Measurements from ENCODE around the gene TSNAXIP1.

Gene TSNAXIP1

DNA sequence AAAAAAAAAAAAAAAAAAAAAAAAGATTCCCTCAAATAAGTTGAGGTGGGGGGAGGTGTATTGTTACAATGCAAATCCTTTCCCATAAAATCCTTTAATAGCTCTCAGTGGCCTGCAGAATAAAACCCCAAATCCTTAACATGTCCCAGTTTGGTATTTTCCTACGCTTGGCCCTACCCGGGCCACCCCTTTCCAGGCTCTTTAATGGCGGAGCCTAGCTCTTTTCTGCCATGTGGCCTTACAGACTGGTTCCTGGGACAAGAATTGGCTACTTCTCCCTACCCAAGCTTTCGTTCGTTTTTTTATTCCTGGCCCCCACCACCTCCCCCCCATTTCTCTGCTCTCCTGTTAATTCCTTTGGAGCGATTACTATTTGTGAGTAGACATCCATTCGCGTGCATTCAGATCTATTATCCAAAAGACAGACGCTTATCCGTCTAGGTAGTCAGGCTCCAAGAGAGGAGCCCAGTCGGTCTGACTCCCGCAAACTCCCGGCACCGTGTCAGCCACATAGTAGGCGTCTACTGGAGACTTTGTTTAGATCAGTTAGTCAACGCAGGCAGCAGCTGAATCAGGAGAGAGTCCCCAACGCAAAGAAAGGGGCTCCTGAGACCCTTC, 34.6 kb downstream of the TSNAXIP1 start:
- no peak for DNase-seq

DNA sequence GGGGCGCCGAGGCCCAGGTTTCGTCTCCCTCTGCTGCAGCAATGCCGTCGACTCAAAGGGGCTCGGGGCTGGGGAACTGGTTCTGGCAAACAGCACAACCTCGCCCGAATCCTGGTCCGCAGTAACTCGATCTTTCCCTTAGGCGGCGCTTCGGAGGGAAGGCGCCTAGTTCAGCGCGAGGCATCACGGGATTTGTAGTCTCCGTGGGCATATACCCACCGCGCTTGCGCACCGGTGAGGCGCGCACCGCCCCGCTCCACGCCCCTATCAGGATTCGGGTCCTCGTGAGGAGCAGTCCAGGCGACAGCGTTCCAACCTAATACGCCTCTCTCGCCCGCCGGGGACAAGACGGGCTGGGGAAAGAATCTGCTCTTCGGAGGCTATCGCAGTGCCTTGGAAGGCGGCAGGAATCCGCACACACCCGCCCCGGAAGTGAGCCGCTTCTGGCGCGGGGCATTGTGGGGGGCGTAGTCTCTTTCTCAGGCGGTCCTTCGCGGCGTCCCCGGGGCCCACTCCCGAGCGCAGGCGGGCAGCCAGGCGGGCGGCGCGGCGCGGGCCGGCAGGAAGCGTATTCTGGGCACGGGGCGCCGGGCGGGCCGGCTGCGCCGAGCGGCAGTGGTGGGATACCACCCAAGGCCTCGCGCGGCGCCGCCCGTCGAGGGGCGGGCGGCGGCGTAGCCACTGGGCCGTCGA, 35.3 kb downstream of the TSNAXIP1 start, which contains the start of gene THAP11:
Gene THAP11 (plus strand): TSS at position 505 of the 693 bp plus-strand sequence. CDS start 235 bp downstream, outside the sequence.
- DNase-seq: peak; percentile 96

DNA sequence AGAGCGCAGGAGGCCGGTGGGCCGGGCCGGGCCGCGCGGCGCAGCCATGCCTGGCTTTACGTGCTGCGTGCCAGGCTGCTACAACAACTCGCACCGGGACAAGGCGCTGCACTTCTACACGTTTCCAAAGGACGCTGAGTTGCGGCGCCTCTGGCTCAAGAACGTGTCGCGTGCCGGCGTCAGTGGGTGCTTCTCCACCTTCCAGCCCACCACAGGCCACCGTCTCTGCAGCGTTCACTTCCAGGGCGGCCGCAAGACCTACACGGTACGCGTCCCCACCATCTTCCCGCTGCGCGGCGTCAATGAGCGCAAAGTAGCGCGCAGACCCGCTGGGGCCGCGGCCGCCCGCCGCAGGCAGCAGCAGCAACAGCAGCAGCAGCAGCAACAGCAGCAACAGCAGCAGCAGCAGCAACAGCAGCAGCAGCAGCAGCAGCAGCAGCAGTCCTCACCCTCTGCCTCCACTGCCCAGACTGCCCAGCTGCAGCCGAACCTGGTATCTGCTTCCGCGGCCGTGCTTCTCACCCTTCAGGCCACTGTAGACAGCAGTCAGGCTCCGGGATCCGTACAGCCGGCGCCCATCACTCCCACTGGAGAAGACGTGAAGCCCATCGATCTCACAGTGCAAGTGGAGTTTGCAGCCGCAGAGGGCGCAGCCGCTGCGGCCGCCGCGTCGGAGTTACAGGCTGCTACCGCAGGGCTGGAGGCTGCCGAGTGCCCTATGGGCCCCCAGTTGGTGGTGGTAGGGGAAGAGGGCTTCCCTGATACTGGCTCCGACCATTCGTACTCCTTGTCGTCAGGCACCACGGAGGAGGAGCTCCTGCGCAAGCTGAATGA, 36.0 kb downstream of the TSNAXIP1 start:
- peak; percentile 72 for DNase-seq

DNA sequence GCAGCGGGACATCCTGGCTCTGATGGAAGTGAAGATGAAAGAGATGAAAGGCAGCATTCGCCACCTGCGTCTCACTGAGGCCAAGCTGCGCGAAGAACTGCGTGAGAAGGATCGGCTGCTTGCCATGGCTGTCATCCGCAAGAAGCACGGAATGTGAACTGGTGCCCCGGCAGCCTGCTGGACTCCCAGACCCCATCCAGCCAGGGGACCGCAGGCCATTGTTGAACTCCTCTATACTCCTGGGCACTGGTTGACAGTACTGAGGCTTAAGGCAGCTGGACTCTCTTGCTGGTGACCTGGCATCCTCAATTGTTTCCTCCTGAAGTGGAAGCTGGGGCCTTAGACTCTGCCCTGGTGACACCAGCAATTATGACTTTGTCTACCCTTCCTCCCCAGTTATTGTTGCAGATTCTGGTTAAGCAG, 36.7 kb downstream of the TSNAXIP1 start:
- DNase-seq: no peak

GRCh38 chr16:67844497-67844896, 37.8 kb downstream of the TSNAXIP1 start:
- no peak for DNase-seq

DNA sequence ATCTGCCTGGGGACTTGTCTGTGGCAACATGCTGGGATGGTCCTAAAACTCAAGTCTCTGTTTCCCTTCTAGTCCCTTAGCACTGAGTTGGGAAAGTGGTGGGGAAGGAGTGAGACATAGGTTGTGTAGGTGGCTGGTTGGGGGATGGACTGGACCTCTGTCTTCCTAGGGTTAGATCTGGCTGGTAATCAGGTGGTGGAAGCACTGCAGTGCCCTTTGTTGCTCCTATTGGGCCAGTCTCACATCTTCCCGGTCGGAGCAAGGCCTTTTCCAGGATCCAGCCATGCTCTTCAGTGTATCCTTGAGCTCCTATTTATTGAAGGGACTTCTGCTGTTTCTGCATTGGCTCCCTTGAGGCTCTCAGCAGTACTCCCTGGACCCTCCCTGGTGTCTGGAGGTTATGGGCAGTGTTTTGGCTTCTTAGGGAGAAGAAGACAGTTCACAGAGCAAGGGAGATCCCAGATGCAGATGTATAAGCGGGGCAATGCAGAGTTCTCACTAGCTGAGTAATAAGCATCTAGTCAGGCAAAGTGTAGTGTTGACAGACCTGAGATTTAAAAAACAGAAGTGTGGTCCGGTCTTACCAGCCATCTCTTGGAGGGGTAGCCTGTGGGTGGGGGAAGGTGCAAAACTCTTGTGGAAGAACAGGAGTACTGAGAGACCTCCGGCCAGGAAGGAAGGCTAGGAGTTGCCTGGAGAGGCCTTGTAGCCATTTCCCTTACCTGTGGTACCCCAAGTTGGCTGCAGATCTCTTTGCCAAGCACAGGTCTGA, 38.8 kb downstream of the TSNAXIP1 start:
- DNase-seq: no peak

DNA sequence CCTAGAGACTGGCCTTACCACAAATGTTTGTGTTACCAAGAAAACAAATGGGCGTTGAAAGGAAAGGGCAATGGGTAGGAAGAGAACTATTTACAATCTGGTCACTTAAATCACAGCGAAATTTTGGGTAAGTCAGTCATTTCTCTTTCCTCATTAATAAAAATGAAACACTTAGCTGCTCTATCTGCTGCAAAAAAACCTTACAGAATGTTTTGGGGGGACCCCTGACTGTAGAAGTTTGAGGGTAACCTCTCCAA, 39.3 kb downstream of the TSNAXIP1 start:
- DNase-seq: no peak

GRCh38 chr16:67846320-67847063, 39.8 kb downstream of the TSNAXIP1 start, which contains the start of gene NUTF2:
Gene NUTF2 (plus strand): TSS chr16:67846933. CDS start chr16:67865131, 18,198 bp downstream.
- DNase-seq: peak; percentile 96

- DNase-seq: no peak
These were observed 40.6 kb downstream of the TSNAXIP1 start, which contains the start of gene CENPT for GRCh38 chr16:67847064-67847861. Gene CENPT (minus strand): TSS chr16:67847693. CDS start chr16:67833859, 13,834 bp downstream.

DNA sequence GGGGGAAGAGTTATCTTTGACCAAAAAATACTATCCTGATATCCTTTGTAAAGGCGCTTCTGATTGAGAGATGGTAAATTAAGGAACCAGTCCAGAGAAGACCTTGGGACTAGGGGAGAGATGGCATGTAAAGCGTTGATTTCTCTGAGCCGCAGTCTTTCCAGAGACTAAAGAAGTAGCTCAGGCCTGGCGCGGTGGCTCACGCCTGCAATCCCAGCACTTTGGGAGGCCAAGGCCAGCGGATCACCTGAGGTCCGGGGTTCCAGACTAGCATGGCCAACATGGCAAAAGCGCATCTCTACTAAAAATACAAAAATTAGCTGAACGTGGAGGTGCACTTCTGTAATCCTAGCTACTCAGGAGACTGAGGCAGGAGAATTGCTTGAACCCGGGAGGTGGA, 41.4 kb downstream of the TSNAXIP1 start:
- no peak for DNase-seq

DNA sequence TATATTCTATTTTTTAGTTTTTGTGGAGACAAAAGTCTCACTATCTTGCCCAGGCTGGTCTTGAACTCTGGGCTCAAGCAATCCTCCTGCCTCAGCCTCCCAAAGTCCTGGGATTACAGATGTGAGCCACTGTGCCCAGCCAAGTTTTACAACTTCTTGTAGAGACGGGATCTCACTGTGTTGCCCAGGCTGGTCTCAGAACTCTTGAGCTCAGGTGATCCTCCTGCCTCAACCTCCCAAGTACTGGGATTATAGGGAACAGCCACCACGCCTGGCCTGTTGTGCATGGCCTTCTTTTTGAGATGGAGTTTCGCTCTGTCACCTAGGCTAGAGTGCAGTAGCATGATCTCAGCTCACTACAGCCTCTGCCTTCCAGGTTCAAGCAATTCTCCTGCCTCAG, 47.0 kb downstream of the TSNAXIP1 start:
- DNase-seq: no peak

DNA sequence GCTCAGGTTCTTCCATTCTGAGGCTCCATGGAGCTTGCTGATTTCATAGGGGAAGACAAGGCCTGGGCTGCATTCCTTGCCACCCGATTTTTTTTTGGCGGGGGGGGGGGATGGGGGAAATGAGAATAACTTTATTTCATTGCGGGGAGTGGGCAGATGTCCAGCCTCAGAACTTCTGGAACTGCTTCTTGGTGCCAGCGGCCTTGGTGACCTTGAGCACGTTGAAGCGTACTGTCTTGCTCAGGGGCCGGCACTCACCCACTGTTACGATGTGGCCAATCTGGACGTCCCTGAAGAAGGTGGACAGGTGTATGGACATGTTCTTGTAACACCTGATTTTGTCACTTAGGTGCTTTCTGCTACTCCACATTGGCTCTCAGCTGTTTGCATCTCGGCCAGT, 49.1 kb downstream of the TSNAXIP1 start:
- DNase-seq: no peak

GRCh38 chr16:67856927-67857546, 50.3 kb downstream of the TSNAXIP1 start:
- DNase-seq: no peak

DNA sequence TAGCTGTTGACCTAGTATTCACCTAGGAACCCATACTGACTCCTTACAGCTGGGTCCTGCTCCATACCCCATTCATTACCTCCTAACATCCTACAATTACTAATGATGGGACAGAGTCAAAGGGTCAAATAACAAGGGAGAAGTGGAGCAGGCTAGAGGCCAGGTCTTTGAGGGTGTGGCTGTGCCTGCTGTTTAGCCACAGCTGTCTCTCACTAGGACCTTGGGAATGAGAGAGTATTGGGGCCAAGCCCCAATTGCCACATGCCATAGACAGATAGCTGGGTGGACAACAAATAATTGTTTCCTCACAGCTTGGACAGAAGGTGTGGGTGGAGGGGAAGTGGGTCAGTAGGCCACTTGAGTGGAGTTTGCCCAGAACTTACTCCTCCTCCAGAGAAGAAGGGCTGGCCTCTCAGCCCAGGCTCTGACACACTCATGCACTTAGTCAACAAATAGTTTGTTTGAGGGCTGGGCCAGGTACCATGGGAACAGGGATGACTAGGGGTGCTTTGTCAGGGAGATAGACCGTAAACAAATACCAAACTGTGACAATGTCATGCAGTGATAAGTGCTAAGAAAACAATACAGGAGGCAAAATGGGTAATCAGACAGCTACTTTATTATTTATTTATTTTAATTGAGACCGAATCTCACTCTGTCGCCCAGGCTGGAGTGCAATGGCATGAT, 51.0 kb downstream of the TSNAXIP1 start:
- DNase-seq: peak; percentile 41

DNA sequence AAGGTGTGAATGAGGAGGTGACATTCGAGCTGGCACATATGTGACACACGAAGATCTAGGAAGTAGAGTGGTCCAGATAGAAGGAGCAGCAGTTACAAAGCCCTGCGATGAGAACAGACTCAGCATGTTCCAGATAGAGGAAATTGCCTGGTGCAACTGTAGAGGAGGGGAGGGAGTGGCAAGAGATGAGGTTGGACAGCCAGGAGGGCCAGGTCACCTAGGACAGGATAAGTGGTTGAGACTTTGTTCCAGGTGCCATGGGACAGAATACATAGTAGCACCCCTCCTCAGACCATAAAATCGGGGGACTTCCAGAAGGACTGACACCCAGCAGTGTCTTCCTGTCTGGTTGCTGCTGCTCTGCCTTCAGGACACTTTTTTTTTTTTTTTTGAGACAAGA, 51.8 kb downstream of the TSNAXIP1 start:
- DNase-seq: no peak

DNA sequence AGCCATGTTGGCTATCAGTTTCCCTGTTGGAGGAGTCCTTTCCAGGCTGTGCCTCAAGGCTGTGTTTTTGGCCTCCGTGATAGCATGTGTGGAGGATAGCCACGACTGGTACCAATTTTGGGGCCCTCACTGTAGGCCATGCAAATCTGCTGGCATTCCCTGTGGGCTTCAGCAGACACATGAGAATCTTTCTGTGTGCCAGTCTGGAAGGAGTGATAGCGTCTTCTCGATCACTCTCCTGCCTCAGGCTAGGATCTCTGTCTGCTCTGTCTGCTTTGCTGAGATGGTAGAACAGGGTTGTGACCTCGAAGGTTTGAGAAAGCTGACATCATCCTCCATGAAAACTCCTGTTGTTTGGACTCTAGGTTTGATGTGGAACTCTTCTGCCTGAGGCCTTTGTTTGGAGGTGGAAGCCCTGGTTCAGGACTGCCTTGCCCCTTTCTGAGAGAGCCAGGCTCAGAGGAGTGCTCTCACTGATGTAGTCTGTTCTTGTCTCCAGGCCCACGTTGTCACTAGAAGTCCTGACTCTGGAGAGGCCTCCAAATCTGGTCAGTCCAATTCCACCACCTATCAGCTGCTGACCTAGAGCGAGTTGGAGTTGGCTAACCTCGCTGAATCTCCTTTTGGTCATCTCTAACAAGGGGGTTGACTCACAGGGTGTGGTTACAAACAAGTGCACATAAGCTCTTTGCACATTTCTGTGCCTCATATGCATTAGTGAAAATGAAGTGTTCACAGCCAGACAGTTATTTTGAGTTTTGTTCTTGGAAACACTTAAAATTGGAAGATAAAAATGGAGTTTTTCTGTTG, 54.1 kb downstream of the TSNAXIP1 start:
- no peak for DNase-seq

DNA sequence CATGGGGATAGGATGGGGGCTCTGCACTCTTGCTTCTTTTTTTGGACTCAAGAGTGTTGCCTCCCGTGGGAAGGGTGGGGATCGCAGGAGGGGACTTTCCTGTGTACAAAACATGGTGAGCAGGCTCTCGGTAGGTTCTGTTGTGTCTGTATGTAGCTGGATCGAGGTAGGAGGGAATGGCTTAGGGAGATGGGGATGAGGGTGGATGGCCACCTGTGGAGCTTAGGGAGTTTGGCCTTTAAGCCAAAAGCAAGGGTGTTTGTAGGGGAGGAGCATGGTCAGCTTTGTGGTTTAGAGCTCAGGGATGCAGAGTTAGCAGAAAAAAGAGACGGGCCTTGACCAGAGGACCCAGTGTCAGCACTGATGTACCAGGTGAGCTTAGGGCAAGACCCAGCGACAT, 55.2 kb downstream of the TSNAXIP1 start:
- no peak for DNase-seq

DNA sequence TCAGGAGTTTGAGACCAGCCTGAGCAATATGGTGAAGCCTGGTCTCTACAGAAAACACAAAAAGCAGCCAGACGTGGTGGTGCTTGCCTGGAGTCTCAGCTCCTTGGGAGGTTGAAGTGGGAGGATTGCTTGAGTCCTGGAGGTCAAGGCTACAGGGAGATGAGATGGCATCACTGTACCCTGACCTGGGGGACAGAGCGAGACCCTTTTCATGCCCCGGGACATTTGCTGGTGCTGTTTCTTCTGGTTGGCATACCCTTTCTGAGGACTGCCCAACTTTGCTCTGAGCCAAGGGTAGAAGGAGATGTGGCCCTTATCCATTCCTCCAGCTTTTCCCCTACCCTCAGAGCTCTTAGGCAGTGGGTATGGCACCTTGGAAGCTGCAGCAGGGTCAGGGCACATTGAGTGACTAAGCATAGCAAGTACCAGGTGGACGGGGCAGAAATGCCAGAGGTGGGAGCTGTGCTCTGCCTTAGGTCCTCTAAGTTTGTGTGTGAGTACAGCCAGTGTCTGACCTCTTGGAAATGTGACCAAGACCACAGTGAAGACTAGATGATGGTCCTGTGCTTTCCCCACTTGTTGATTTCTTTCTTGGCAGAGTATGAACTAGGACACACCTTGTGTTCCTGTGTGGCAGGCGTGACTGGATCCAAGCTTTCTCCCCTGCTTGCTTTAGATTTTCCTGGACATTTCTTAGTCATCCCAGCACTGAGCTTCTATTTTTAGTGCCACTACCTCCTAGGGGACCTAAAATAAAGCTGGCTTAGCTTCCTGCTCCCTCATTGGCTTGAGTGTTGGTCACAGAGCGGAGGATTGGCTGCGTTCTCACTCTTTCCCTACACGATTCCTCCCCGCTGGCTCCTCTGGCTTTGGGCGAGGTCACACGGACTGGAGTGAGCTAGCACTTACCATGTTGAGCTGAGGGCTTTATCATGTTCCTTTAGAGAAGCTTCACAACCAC, 56.2 kb downstream of the TSNAXIP1 start:
- no peak for DNase-seq

Data from CD4-positive, alpha-beta T cell treated with Interleukin-17A for 1 hour (primary cell).